Common myeloid progenitor, CD34-positive (primary cell): Measurements from ENCODE around the gene FRMD6.
A peak's percentile ranks its signal among the peaks of the same experiment; 100 is the strongest.

Experiments
- CTCF ChIA-PET: fragments of 350-600 bp; sonication (Branson Sonifier 250); formaldehyde crosslinking; loops from one replicate; lab custom pipeline; 2021; ENCODE audit warnings: antibody characterized with exemption; lab: Charles Lee
- POLR2A ChIA-PET: fragments of 350-600 bp; sonication (Branson Sonifier 250); formaldehyde crosslinking; loops from one replicate; lab custom pipeline; 2021; ENCODE audit warnings: antibody characterized with exemption; lab: Charles Lee
- DNase-seq, 3 donors: peaks; one replicate each; pipeline versions ENCODE4 v3.0.0 to v3.0.0-alpha.2; 2013
- H3K27ac ChIP-seq, 2 experiments: 1 replicate in 1 of 2; 2 replicates in 1 of 2; pipeline ENCODE4 v1.7.0; 2013; ENCODE audit warnings: inconsistent platforms in 2 of 2, low read length in 2 of 2, mild to moderate bottlenecking in 2 of 2, low read depth in 1 of 2, moderate library complexity in 1 of 2; ENCODE audit not compliant: severe bottlenecking in 2 of 2, insufficient read depth in 1 of 2, poor library complexity in 1 of 2
- H3K27me3 ChIP-seq, 5 experiments: replicated peaks in 2 of 5; 1 replicate in 3 of 5; 2 replicates in 2 of 5; pipeline versions ENCODE4 v1.6.1 to v1.7.0; 2013; ENCODE audit warnings: low read length in 4 of 5, mild to moderate bottlenecking in 2 of 5, moderate library complexity in 2 of 5, inconsistent platforms in 1 of 5; ENCODE audit not compliant: insufficient read depth in 5 of 5, control insufficient read depth in 4 of 5
- H3K36me3 ChIP-seq, 4 experiments: 1 replicate in 2 of 4; 2 replicates in 2 of 4; pipeline versions ENCODE4 v1.6.1 to v1.7.0; 2013; ENCODE audit warnings: low read length in 3 of 4, control low read depth in 1 of 4, mild to moderate bottlenecking in 1 of 4; ENCODE audit not compliant: control insufficient read depth in 4 of 4, insufficient read depth in 4 of 4
- H3K4me1 ChIP-seq, 4 experiments: 1 replicate in 3 of 4; 2 replicates in 1 of 4; pipeline versions ENCODE4 v1.6.1 to v1.7.1; 2013; ENCODE audit warnings: low read length in 3 of 4, mild to moderate bottlenecking in 3 of 4, control low read depth in 1 of 4, inconsistent platforms in 1 of 4, moderate library complexity in 1 of 4; ENCODE audit not compliant: control insufficient read depth in 4 of 4, insufficient read depth in 4 of 4; ENCODE audit errors: control extremely low read depth in 1 of 4
- H3K4me3 ChIP-seq, 7 experiments: 1 replicate in 4 of 7; 2 replicates in 3 of 7; pipeline versions ENCODE4 v1.5.1 to v1.7.0; 2013; ENCODE audit warnings: mild to moderate bottlenecking in 7 of 7, low read length in 6 of 7, moderate library complexity in 6 of 7, inconsistent platforms in 2 of 7, low read depth in 2 of 7, control low read depth in 1 of 7; ENCODE audit not compliant: insufficient read depth in 4 of 7, control insufficient read depth in 1 of 7; ENCODE audit errors: extremely low read depth in 1 of 7
- H3K9me3 ChIP-seq, 5 experiments: 1 replicate in 4 of 5; 2 replicates in 1 of 5; pipeline versions ENCODE4 v1.6.1 to v1.7.1; 2013; ENCODE audit warnings: low read length in 4 of 5, mild to moderate bottlenecking in 2 of 5, inconsistent platforms in 1 of 5, low read depth in 1 of 5, moderate library complexity in 1 of 5; ENCODE audit not compliant: control insufficient read depth in 4 of 5, insufficient read depth in 2 of 5; ENCODE audit errors: control extremely low read depth in 1 of 5
- WGBS: methylation state at CpG from one replicate; pipeline ENCODE4 v1.1.5; 2013; ENCODE audit not compliant: insufficient coverage; 5-methylcytosine and 5-hydroxymethylcytosine counted together

The FRMD6 gene

DNA sequence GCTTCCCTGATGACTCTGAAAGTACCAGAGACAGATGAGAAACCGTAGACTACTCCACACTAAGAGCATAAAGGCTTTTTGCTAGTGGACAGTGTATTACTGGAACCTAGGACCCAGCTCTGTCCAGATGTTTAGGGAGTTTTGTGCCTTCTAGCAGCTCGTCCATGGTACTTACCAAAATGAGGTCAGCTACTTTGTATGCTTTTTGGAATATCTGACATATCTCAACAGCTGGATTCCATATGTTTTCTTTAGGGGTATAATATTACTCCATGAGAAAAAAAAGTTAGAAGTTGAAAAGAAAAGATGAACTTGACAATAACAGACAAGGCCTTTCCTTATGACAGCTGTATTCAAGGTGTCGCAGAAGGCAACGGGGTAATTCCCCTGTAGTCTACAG lies 32.1 kb upstream of the FRMD6 start:
- H3K4me3 ChIP-seq, result no peak overlapping the region
- no peak for DNase-seq
- ChIA-PET CTCF (no interaction called here), POLR2A (no interaction called here)
- H3K27ac ChIP-seq, result no peak overlapping the region
- H3K36me3 ChIP-seq, result no peaks in the 10 kb centered on the region
- no peaks in the 10 kb centered on the region for H3K9me3 ChIP-seq
- H3K4me1 ChIP-seq, result no peaks in the 10 kb centered on the region
- WGBS, result 90% methylated on average over 4 of the region's 4 CpGs
- no peaks in the 10 kb centered on the region for H3K27me3 ChIP-seq

DNA sequence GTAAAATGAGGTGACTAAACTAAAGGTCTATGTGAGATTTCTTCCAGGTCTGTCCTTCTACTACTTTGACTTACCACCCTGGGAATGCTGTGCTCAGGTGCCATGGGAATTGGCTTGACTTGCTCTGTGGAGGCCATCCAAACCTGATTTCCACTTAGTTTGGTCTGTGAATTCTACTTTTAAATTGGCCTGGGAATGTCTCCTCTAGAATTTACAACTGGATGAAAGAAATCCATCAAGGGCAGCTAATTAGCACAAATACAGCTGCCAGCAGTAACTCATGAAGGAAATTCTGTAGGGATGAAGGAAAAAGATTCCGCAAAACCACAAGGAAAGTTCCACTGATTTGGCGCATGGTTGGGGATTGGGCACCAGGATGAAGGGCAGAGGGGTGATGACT lies 31.7 kb upstream of the FRMD6 start:
- Histone ChIP-seq H3K27me3 (no peaks in the 10 kb centered on the region), H3K27ac (no peak overlapping the region), H3K4me1 (no peaks in the 10 kb centered on the region), H3K4me3 (no peak overlapping the region), H3K36me3 (no peaks in the 10 kb centered on the region), H3K9me3 (no peaks in the 10 kb centered on the region)
- CTCF ChIA-PET, result no interaction called here
- DNase-seq, result no peak
- POLR2A ChIA-PET, result no interaction called here
- 100% methylated on average over 2 of the region's 2 CpGs for WGBS

- no peaks in the 10 kb centered on the region for H3K27me3 ChIP-seq
- WGBS, result 100% methylated on average over 1 of the region's 2 CpGs
- H3K9me3 ChIP-seq, result no peaks in the 10 kb centered on the region
- POLR2A ChIA-PET, result no interaction called here
- DNase-seq, result no peak
- CTCF ChIA-PET, result interaction anchor here (1.2 kb wide), 1 partner anchor 31 kb away, joined by 4 read pairs; the partner anchor contains the start of gene FRMD6
- no peak overlapping the region for H3K27ac ChIP-seq
- no peaks in the 10 kb centered on the region for H3K4me1 ChIP-seq
- H3K4me3 ChIP-seq, result no peak overlapping the region
- no peaks in the 10 kb centered on the region for H3K36me3 ChIP-seq
Measured at GRCh38 chr14:51621654-51622053, 30.1 kb upstream of the FRMD6 start.

DNA sequence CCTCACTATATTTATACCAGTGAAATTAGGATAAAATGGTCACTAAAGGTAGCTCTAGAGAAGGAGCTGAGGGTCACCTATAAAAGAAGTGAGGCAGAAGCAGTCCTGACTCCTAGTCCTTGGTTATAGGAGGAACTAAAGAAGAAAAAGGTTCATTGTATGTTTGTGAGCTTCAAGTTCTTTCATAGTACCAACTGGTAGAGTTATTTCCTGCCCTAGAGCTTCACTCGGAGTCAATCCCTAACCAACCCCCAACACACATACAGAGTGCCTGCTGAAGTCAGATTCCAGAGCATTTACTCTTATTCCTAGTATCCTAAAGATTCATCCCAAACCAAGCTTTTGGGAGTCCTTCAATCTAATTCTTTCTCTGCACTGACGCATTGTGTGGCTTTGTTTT lies 29.3 kb upstream of the FRMD6 start:
- Histone ChIP-seq H3K27me3 (no peaks in the 10 kb centered on the region), H3K4me1 (no peaks in the 10 kb centered on the region), H3K9me3 (no peaks in the 10 kb centered on the region), H3K36me3 (no peaks in the 10 kb centered on the region), H3K4me3 (no peak overlapping the region), H3K27ac (no peak overlapping the region)
- POLR2A ChIA-PET, result no interaction called here
- CTCF ChIA-PET, result interaction anchor here (1.2 kb wide), 1 partner anchor 30 kb away, joined by 4 read pairs; the partner anchor contains the start of gene FRMD6
- WGBS, result 100% methylated on average over 1 of the region's 2 CpGs
- no peak for DNase-seq

DNA sequence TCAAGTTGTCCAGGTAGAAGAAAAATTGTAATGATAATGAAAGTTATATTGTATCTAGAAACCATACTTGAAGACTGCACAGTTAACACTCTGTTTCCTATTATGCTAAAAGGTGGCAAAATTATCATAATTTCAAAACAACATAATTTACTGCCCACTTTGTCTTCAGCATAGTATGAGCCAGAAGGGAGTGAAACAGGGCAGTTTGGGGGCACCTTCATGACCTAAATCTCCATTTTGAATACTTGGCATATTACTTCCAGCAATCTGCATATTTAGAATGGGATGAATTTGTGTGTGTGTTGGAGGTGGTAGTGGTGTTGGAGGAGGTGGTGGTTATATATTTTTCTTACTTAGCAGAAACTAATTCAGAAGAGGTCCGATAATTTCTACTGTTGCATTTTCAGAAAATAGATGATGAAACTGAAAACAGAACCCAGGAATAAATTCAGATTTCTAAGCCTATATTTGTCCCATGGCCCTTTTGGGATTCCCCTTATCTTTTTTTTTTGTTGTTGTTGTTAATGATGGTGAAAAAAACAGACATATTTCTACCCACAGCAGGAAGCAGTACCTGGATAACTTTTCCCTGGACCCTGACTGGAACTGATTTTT lies 26.6 kb upstream of the FRMD6 start:
- WGBS, result no CpG with 5 or more reads among the region's 1 CpG
- CTCF ChIA-PET, result interaction anchor here (1.0 kb wide), 1 partner anchor 29 kb away, joined by 4 read pairs; no protein-coding TSS in a partner anchor

DNA sequence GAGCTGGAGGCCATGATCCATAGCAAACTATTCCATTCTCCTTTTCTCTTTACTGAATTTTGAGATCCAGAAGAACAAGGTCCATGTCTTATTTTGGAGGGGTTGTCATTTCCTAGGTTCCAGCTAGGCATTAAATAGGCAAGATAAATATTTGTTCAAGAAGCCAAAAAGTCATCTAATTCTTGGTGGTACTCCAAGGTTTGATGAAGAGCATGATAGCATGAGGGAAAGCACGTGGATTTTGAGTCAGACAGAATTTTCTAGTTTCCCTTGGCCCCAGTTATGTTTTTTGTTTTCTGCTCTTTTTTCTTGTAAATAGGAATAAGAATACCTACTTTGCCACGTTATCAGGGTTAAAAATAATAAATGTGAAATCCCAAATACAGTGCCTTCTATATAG lies 25.5 kb upstream of the FRMD6 start:
- ChIA-PET CTCF (interaction anchor here (1.0 kb wide), 1 partner anchor 28 kb away, joined by 4 read pairs; no protein-coding TSS in a partner anchor), POLR2A (no interaction called here)
- no peak for DNase-seq
- H3K36me3 ChIP-seq, result no peaks in the 10 kb centered on the region
- no peak overlapping the region for H3K27ac ChIP-seq
- WGBS, result 100% methylated on average over 1 of the region's 2 CpGs
- no peak overlapping the region for H3K4me3 ChIP-seq
- no peaks in the 10 kb centered on the region for H3K27me3 ChIP-seq
- H3K4me1 ChIP-seq, result no peaks in the 10 kb centered on the region
- H3K9me3 ChIP-seq, result no peaks in the 10 kb centered on the region

More for the DNA sequence above, 26.6 kb upstream of the FRMD6 start:
- POLR2A ChIA-PET, result no interaction called here
- H3K36me3 ChIP-seq, result no peaks in the 10 kb centered on the region
- H3K27me3 ChIP-seq, result no peaks in the 10 kb centered on the region
- H3K4me1 ChIP-seq, result no peaks in the 10 kb centered on the region
- H3K4me3 ChIP-seq, result no peak overlapping the region
- no peak overlapping the region for H3K27ac ChIP-seq
- no peaks in the 10 kb centered on the region for H3K9me3 ChIP-seq
- no peak for DNase-seq

GRCh38 chr14:51626788-51627187 lies 24.9 kb upstream of the FRMD6 start:
- no peaks in the 10 kb centered on the region for H3K27me3 ChIP-seq
- POLR2A ChIA-PET, result no interaction called here
- H3K36me3 ChIP-seq, result no peaks in the 10 kb centered on the region
- CTCF ChIA-PET, result no interaction called here
- peak in 2 of 3 donors; percentile 8 to 17 for DNase-seq
- no peaks in the 10 kb centered on the region for H3K4me1 ChIP-seq
- no CpG with 5 or more reads among the region's 1 CpG for WGBS
- H3K4me3 ChIP-seq, result peak overlapping the region in 1 of 7 experiments; percentile 56
- no peaks in the 10 kb centered on the region for H3K9me3 ChIP-seq
- peak overlapping the region in 1 of 2 experiments; percentile 40 for H3K27ac ChIP-seq
